Measurements from ENCODE around the gene MYO16.

GRCh38 chr13:108921238-108921637, 291.8 kb downstream of the MYO16 start:
- TF ChIP-seq CTCF (conservative IDR thresholded peaks at IDR 0.05 in 1 of 2, IDR thresholded peaks at IDR 0.05 in 1 of 2; ENCODE audit: low read depth in 1 of 2, low read length in 2 of 2), result no peak
- TF ChIP-seq EZH2 (IDR thresholded peaks at IDR 0.05; ENCODE audit: low read length, missing control alignments), result no peak
